Effector memory CD4-positive, alpha-beta T cell (primary cell): ENCODE results near the gene PACRG.

Experiments
- DNase-seq, 3 donors: peaks; one replicate each; pipeline ENCODE4 v3.0.0-alpha.2; 2020
- H3K27ac ChIP-seq: 2 replicates; pipeline ENCODE4 v1.7.0; 2013; ENCODE audit warnings: mild to moderate bottlenecking, low read length, moderate library complexity; ENCODE audit not compliant: insufficient read depth, poor library complexity, severe bottlenecking
- H3K27me3 ChIP-seq: replicated peaks from 2 replicates; pipeline ENCODE4 v1.7.0; 2013; ENCODE audit warnings: mild to moderate bottlenecking, low read length; ENCODE audit not compliant: insufficient read depth, control insufficient read depth, poor library complexity, severe bottlenecking
- H3K36me3 ChIP-seq: 2 replicates; pipeline ENCODE4 v1.7.0; 2013; ENCODE audit warnings: mild to moderate bottlenecking, low read length, moderate library complexity; ENCODE audit not compliant: control insufficient read depth, insufficient read depth
- H3K4me1 ChIP-seq: 2 replicates; pipeline ENCODE4 v1.7.0; 2013; ENCODE audit warnings: low read length, mild to moderate bottlenecking; ENCODE audit not compliant: control insufficient read depth, insufficient read depth, poor library complexity, severe bottlenecking
- H3K4me3 ChIP-seq: 2 replicates; pipeline ENCODE4 v1.7.0; 2013; ENCODE audit warnings: low read length, low read depth, mild to moderate bottlenecking; ENCODE audit not compliant: insufficient read depth, poor library complexity, severe bottlenecking
- H3K9me3 ChIP-seq: 2 replicates; pipeline ENCODE4 v1.7.0; 2013; ENCODE audit warnings: mild to moderate bottlenecking, low read length, moderate library complexity; ENCODE audit not compliant: control insufficient read depth

PACRG gene

GRCh38 chr6:162706232-162706631 lies 21.5 kb upstream of the PACRG start:
- Histone ChIP-seq H3K36me3 (no peaks in the 10 kb centered on the region), H3K9me3 (no peaks in the 10 kb centered on the region), H3K4me3 (no peak overlapping the region), H3K4me1 (no peaks in the 10 kb centered on the region), H3K27ac (no peak overlapping the region), H3K27me3 (no peaks in the 10 kb centered on the region)
- DNase-seq = no peak

- no peaks in the 10 kb centered on the region for H3K4me1 ChIP-seq
- H3K36me3 ChIP-seq = no peaks in the 10 kb centered on the region
- no peak for DNase-seq
- H3K9me3 ChIP-seq = no peaks in the 10 kb centered on the region
- H3K4me3 ChIP-seq = no peak overlapping the region
- H3K27ac ChIP-seq = no peak overlapping the region
- no peaks in the 10 kb centered on the region for H3K27me3 ChIP-seq
These were observed 18.8 kb upstream of the PACRG start for GRCh38 chr6:162708971-162709370.

- H3K36me3 ChIP-seq = no peaks in the 10 kb centered on the region
- no peak overlapping the region for H3K4me3 ChIP-seq
- H3K9me3 ChIP-seq = no peaks in the 10 kb centered on the region
- no peak overlapping the region for H3K27ac ChIP-seq
- H3K4me1 ChIP-seq = no peaks in the 10 kb centered on the region
- DNase-seq = no peak
- H3K27me3 ChIP-seq = no peaks in the 10 kb centered on the region
These were observed 18.3 kb upstream of the PACRG start for GRCh38 chr6:162709431-162709830.

GRCh38 chr6:162710419-162710818 lies 17.4 kb upstream of the PACRG start:
- no peaks in the 10 kb centered on the region for H3K9me3 ChIP-seq
- H3K27me3 ChIP-seq = no peaks in the 10 kb centered on the region
- no peak overlapping the region for H3K4me3 ChIP-seq
- DNase-seq = no peak
- no peaks in the 10 kb centered on the region for H3K36me3 ChIP-seq
- no peak overlapping the region for H3K27ac ChIP-seq
- H3K4me1 ChIP-seq = no peaks in the 10 kb centered on the region

GRCh38 chr6:162710936-162711335 lies 16.8 kb upstream of the PACRG start:
- no peak for DNase-seq
- no peaks in the 10 kb centered on the region for H3K4me1 ChIP-seq
- no peaks in the 10 kb centered on the region for H3K9me3 ChIP-seq
- H3K27ac ChIP-seq = no peak overlapping the region
- no peak overlapping the region for H3K4me3 ChIP-seq
- H3K36me3 ChIP-seq = no peaks in the 10 kb centered on the region
- no peaks in the 10 kb centered on the region for H3K27me3 ChIP-seq

- H3K4me3 ChIP-seq = no peak overlapping the region
- H3K9me3 ChIP-seq = no peaks in the 10 kb centered on the region
- H3K4me1 ChIP-seq = no peaks in the 10 kb centered on the region
- H3K27ac ChIP-seq = no peak overlapping the region
- DNase-seq = no peak
- H3K36me3 ChIP-seq = no peaks in the 10 kb centered on the region
- H3K27me3 ChIP-seq = no peaks in the 10 kb centered on the region
These were observed 16.4 kb upstream of the PACRG start for GRCh38 chr6:162711376-162711775.

GRCh38 chr6:162712694-162713093 lies 15.1 kb upstream of the PACRG start:
- no peak for DNase-seq
- no peaks in the 10 kb centered on the region for H3K27me3 ChIP-seq
- H3K4me1 ChIP-seq = no peaks in the 10 kb centered on the region
- H3K4me3 ChIP-seq = no peak overlapping the region
- no peaks in the 10 kb centered on the region for H3K36me3 ChIP-seq
- H3K9me3 ChIP-seq = no peaks in the 10 kb centered on the region
- no peak overlapping the region for H3K27ac ChIP-seq

GRCh38 chr6:162713974-162714780 lies 13.6 kb upstream of the PACRG start:
- Histone ChIP-seq H3K4me3 (no peak overlapping the region), H3K27ac (no peak overlapping the region), H3K9me3 (no peaks in the 10 kb centered on the region), H3K27me3 (no peaks in the 10 kb centered on the region), H3K4me1 (no peaks in the 10 kb centered on the region), H3K36me3 (no peaks in the 10 kb centered on the region)
- DNase-seq = no peak

GRCh38 chr6:162715601-162716000 lies 12.2 kb upstream of the PACRG start:
- Histone ChIP-seq H3K27ac (no peak overlapping the region), H3K4me1 (no peaks in the 10 kb centered on the region), H3K9me3 (no peaks in the 10 kb centered on the region), H3K4me3 (no peak overlapping the region), H3K27me3 (no peaks in the 10 kb centered on the region), H3K36me3 (no peaks in the 10 kb centered on the region)
- no peak for DNase-seq

GRCh38 chr6:162719528-162719927 lies 8.2 kb upstream of the PACRG start:
- no peak for DNase-seq
- no peaks in the 10 kb centered on the region for H3K9me3 ChIP-seq
- H3K27ac ChIP-seq = no peak overlapping the region
- no peak overlapping the region for H3K4me3 ChIP-seq
- no peaks in the 10 kb centered on the region for H3K36me3 ChIP-seq
- H3K4me1 ChIP-seq = no peaks in the 10 kb centered on the region
- H3K27me3 ChIP-seq = no peaks in the 10 kb centered on the region
